ENCODE data around the gene TESK2. TPM values are rescaled to one million over a fixed set of nuclear protein-coding genes. Genes with fewer than 3 reads are reported as not detected.
A peak's percentile ranks its signal among the peaks of the same experiment; 100 is the strongest.

TESK2 gene
- polyA plus RNA-seq, 1 donor, result 12.8 TPM

- Histone ChIP-seq H3K36me3 (ENCODE audit: control insufficient read depth, insufficient read depth, low read length) (no peaks in the 10 kb centered on the region), H3K27me3 (ENCODE audit: control insufficient read depth, insufficient read depth, low read length) (no peaks in the 10 kb centered on the region), H3K4me3 (ENCODE audit: low read length) (no peak overlapping the region), H3K27ac (ENCODE audit: low read length) (no peak overlapping the region), H3K9me3 (ENCODE audit: control insufficient read depth, low read depth, low read length) (no peaks in the 10 kb centered on the region), H3K4me1 (ENCODE audit: control insufficient read depth, insufficient read depth, low read length) (no peaks in the 10 kb centered on the region)
- no peak for DNase-seq
- WGBS (ENCODE audit: insufficient coverage, low lambda C conversion rate), result no CpG with 5 or more reads among the region's 3 CpGs
Observed at GRCh38 chr1:45411510-45411899, 79.5 kb downstream of the TESK2 start.

GRCh38 chr1:45410850-45411509 lies 80.0 kb downstream of the TESK2 start:
- Histone ChIP-seq H3K36me3 (ENCODE audit: control insufficient read depth, insufficient read depth, low read length) (no peaks in the 10 kb centered on the region), H3K27ac (ENCODE audit: low read length) (no peak overlapping the region), H3K9me3 (ENCODE audit: control insufficient read depth, low read depth, low read length) (no peaks in the 10 kb centered on the region), H3K27me3 (ENCODE audit: control insufficient read depth, insufficient read depth, low read length) (no peaks in the 10 kb centered on the region), H3K4me3 (ENCODE audit: low read length) (no peak overlapping the region), H3K4me1 (ENCODE audit: control insufficient read depth, insufficient read depth, low read length) (no peaks in the 10 kb centered on the region)
- no CpG with 5 or more reads among the region's 6 CpGs for WGBS (ENCODE audit: insufficient coverage, low lambda C conversion rate)
- no peak for DNase-seq

DNA sequence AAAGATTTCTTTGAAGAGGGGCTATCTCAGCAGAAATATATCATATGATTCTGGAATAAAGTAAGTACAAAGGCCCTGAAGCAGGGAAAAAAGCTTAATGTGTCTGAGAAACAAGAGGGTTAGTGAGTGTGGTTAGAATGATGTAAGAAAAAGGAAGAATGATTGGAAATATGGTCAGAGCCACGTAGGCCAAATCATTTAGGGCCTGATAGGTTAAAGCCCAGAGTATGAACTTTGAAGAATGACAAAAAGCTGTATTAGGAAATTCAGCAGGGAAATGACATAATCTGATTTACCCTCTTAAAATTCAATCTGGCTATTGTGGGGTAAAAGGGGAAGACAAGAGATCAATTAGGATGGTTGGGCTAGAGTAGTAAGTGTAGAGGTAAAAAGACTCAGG lies 81.7 kb downstream of the TESK2 start:
- H3K27ac ChIP-seq (ENCODE audit: low read length), result no peak overlapping the region
- DNase-seq, result no peak
- no peaks in the 10 kb centered on the region for H3K9me3 ChIP-seq (ENCODE audit: control insufficient read depth, low read depth, low read length)
- no peak overlapping the region for H3K4me3 ChIP-seq (ENCODE audit: low read length)
- WGBS (ENCODE audit: insufficient coverage, low lambda C conversion rate), result 71% methylated on average over 1 of the region's 1 CpG
- no peaks in the 10 kb centered on the region for H3K4me1 ChIP-seq (ENCODE audit: control insufficient read depth, insufficient read depth, low read length)
- H3K27me3 ChIP-seq (ENCODE audit: control insufficient read depth, insufficient read depth, low read length), result no peaks in the 10 kb centered on the region
- H3K36me3 ChIP-seq (ENCODE audit: control insufficient read depth, insufficient read depth, low read length), result no peaks in the 10 kb centered on the region

GRCh38 chr1:45407629-45408287 lies 83.2 kb downstream of the TESK2 start:
- Histone ChIP-seq H3K4me1 (ENCODE audit: control insufficient read depth, insufficient read depth, low read length) (no peaks in the 10 kb centered on the region), H3K36me3 (ENCODE audit: control insufficient read depth, insufficient read depth, low read length) (no peaks in the 10 kb centered on the region), H3K4me3 (ENCODE audit: low read length) (no peak overlapping the region), H3K9me3 (ENCODE audit: control insufficient read depth, low read depth, low read length) (no peaks in the 10 kb centered on the region), H3K27me3 (ENCODE audit: control insufficient read depth, insufficient read depth, low read length) (no peaks in the 10 kb centered on the region), H3K27ac (ENCODE audit: low read length) (no peak overlapping the region)
- WGBS (ENCODE audit: insufficient coverage, low lambda C conversion rate), result 24% methylated on average over 2 of the region's 4 CpGs
- DNase-seq, result no peak

GRCh38 chr1:45405636-45406035 lies 85.3 kb downstream of the TESK2 start:
- Histone ChIP-seq H3K27me3 (ENCODE audit: control insufficient read depth, insufficient read depth, low read length) (no peaks in the 10 kb centered on the region), H3K27ac (ENCODE audit: low read length) (no peak overlapping the region), H3K36me3 (ENCODE audit: control insufficient read depth, insufficient read depth, low read length) (no peaks in the 10 kb centered on the region), H3K9me3 (ENCODE audit: control insufficient read depth, low read depth, low read length) (no peaks in the 10 kb centered on the region), H3K4me1 (ENCODE audit: control insufficient read depth, insufficient read depth, low read length) (peaks cover 4% of the 10 kb centered on the region), H3K4me3 (ENCODE audit: low read length) (no peak overlapping the region)
- WGBS (ENCODE audit: insufficient coverage, low lambda C conversion rate), result no CpG with 5 or more reads among the region's 2 CpGs
- DNase-seq, result no peak

- WGBS (ENCODE audit: insufficient coverage, low lambda C conversion rate), result 86% methylated on average over 1 of the region's 1 CpG
- no peaks in the 10 kb centered on the region for H3K36me3 ChIP-seq (ENCODE audit: control insufficient read depth, insufficient read depth, low read length)
- peak overlapping the region; percentile 28 for H3K27ac ChIP-seq (ENCODE audit: low read length)
- no peak overlapping the region for H3K4me3 ChIP-seq (ENCODE audit: low read length)
- DNase-seq, result no peak
- H3K27me3 ChIP-seq (ENCODE audit: control insufficient read depth, insufficient read depth, low read length), result no peaks in the 10 kb centered on the region
- no peaks in the 10 kb centered on the region for H3K9me3 ChIP-seq (ENCODE audit: control insufficient read depth, low read depth, low read length)
- H3K4me1 ChIP-seq (ENCODE audit: control insufficient read depth, insufficient read depth, low read length), result peaks cover 4% of the 10 kb centered on the region
Observed at GRCh38 chr1:45403718-45404117, 87.2 kb downstream of the TESK2 start.

GRCh38 chr1:45403298-45403697 lies 87.7 kb downstream of the TESK2 start:
- DNase-seq, result peak; percentile 49 to 78
- Histone ChIP-seq H3K36me3 (ENCODE audit: control insufficient read depth, insufficient read depth, low read length) (no peaks in the 10 kb centered on the region), H3K27ac (ENCODE audit: low read length) (peak overlapping the region; percentile 28), H3K9me3 (ENCODE audit: control insufficient read depth, low read depth, low read length) (no peaks in the 10 kb centered on the region), H3K27me3 (ENCODE audit: control insufficient read depth, insufficient read depth, low read length) (no peaks in the 10 kb centered on the region), H3K4me3 (ENCODE audit: low read length) (no peak overlapping the region), H3K4me1 (ENCODE audit: control insufficient read depth, insufficient read depth, low read length) (peaks cover 4% of the 10 kb centered on the region)
- WGBS (ENCODE audit: insufficient coverage, low lambda C conversion rate), result 25% methylated on average over 2 of the region's 3 CpGs

- no peaks in the 10 kb centered on the region for H3K36me3 ChIP-seq (ENCODE audit: control insufficient read depth, insufficient read depth, low read length)
- peak in 1 of 2 donors; percentile 46 for DNase-seq
- H3K4me3 ChIP-seq (ENCODE audit: low read length), result no peak overlapping the region
- 33% methylated on average over 1 of the region's 2 CpGs for WGBS (ENCODE audit: insufficient coverage, low lambda C conversion rate)
- H3K27me3 ChIP-seq (ENCODE audit: control insufficient read depth, insufficient read depth, low read length), result no peaks in the 10 kb centered on the region
- no peak overlapping the region for H3K27ac ChIP-seq (ENCODE audit: low read length)
- peaks cover 4% of the 10 kb centered on the region for H3K4me1 ChIP-seq (ENCODE audit: control insufficient read depth, insufficient read depth, low read length)
- no peaks in the 10 kb centered on the region for H3K9me3 ChIP-seq (ENCODE audit: control insufficient read depth, low read depth, low read length)
Observed at GRCh38 chr1:45401524-45401923, 89.4 kb downstream of the TESK2 start.

DNA sequence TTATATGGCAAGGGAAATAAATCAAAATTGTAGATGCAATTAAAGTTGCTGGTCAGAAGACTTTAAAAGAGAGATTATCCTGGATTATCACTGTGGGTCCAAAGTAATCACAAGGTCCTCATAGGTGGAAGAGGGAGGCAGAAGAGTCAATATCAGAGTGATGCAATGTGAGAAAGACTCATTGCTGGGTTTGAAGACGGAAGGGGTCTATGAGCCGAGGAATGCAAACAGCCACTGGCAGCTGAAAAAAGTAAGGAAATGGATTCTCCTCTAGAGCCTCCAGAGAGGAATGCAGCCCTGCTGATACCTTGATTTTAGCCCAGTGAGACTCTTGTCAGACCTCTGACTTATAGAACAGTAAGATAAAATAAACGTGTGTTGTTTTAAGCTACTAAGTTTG lies 90.9 kb downstream of the TESK2 start:
- 20% methylated on average over 1 of the region's 3 CpGs for WGBS (ENCODE audit: insufficient coverage, low lambda C conversion rate)
- H3K27me3 ChIP-seq (ENCODE audit: control insufficient read depth, insufficient read depth, low read length), result no peaks in the 10 kb centered on the region
- no peaks in the 10 kb centered on the region for H3K36me3 ChIP-seq (ENCODE audit: control insufficient read depth, insufficient read depth, low read length)
- H3K4me3 ChIP-seq (ENCODE audit: low read length), result no peak overlapping the region
- peaks cover 4% of the 10 kb centered on the region for H3K4me1 ChIP-seq (ENCODE audit: control insufficient read depth, insufficient read depth, low read length)
- no peaks in the 10 kb centered on the region for H3K9me3 ChIP-seq (ENCODE audit: control insufficient read depth, low read depth, low read length)
- no peak for DNase-seq
- no peak overlapping the region for H3K27ac ChIP-seq (ENCODE audit: low read length)

- Histone ChIP-seq H3K36me3 (ENCODE audit: control insufficient read depth, insufficient read depth, low read length) (no peaks in the 10 kb centered on the region), H3K9me3 (ENCODE audit: control insufficient read depth, low read depth, low read length) (no peaks in the 10 kb centered on the region), H3K27me3 (ENCODE audit: control insufficient read depth, insufficient read depth, low read length) (no peaks in the 10 kb centered on the region), H3K4me3 (ENCODE audit: low read length) (no peak overlapping the region), H3K4me1 (ENCODE audit: control insufficient read depth, insufficient read depth, low read length) (peaks cover 4% of the 10 kb centered on the region), H3K27ac (ENCODE audit: low read length) (no peak overlapping the region)
- WGBS (ENCODE audit: insufficient coverage, low lambda C conversion rate), result no CpG with 5 or more reads among the region's 4 CpGs
- DNase-seq, result no peak
Observed at GRCh38 chr1:45397285-45397684, 93.7 kb downstream of the TESK2 start.

- H3K27me3 ChIP-seq (ENCODE audit: control insufficient read depth, insufficient read depth, low read length), result no peaks in the 10 kb centered on the region
- H3K9me3 ChIP-seq (ENCODE audit: control insufficient read depth, low read depth, low read length), result no peaks in the 10 kb centered on the region
- WGBS (ENCODE audit: insufficient coverage, low lambda C conversion rate), result 100% methylated on average over 1 of the region's 1 CpG
- no peak for DNase-seq
- no peaks in the 10 kb centered on the region for H3K36me3 ChIP-seq (ENCODE audit: control insufficient read depth, insufficient read depth, low read length)
- no peak overlapping the region for H3K27ac ChIP-seq (ENCODE audit: low read length)
- H3K4me1 ChIP-seq (ENCODE audit: control insufficient read depth, insufficient read depth, low read length), result no peaks in the 10 kb centered on the region
- no peak overlapping the region for H3K4me3 ChIP-seq (ENCODE audit: low read length)
Observed at GRCh38 chr1:45395582-45395981, 95.4 kb downstream of the TESK2 start.

Measured in large intestine (tissue), 3 donors.